Stimulated activated CD8-positive, alpha-beta memory T cell treated with anti-CD3 and anti-CD28 coated beads, Interleukin-7, amount 100 ng/mL, for 1 hour (primary cell): ENCODE measurements around the gene WDR6.
"Not testable (repeated sequence)": the region's sequence is repeated elsewhere in the genome, so short reads cannot be mapped to it uniquely, and the experiment has no call there.

Source experiments
- DNase-seq, 2 donors: peaks; one replicate each; pipeline ENCODE4 v3.0.0-alpha.2; 2020; ENCODE audit warnings: low read depth in 2 of 2

Gene WDR6

DNA sequence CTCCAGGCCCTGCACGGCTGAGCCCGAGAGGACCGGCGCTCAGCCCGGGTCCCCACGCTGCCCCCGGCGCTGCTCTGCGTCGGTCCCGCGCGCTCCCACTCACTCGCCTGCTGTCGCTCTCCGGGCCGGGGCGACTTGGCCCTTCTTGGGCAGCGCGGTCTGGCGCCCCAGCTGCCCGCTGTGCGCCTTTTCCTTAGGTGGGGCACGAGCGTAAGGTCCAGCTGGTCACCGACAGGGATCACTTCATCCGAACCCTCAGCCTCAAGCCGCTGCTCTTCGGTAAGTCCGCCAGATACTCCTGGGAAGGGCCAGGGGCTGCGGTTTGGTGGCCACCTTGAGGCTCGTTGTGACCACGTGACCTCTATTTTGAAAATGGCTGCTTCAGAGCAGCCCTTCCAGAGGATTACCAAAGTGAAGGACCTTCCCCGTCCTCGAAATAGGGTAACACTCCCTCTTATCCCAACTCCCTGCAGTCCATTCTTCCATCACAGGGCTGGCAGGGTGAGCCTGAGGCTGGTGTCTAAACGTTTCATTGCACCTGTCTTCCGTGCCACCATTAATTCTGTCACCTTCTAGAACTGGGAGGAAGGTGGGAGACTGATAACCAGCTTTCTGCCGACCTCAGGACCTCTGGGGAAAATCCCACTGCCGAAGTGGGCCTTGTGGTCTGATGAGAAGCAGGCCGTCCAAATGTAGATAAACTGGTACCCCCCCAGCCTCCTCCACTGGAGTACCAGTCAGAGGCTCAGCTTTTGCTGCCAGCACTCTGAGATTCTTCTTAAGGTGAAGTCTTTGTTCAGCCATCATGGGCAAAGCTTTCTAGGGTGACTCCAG is 16.3 kb upstream of the WDR6 start:
- DNase-seq: no peak

DNA sequence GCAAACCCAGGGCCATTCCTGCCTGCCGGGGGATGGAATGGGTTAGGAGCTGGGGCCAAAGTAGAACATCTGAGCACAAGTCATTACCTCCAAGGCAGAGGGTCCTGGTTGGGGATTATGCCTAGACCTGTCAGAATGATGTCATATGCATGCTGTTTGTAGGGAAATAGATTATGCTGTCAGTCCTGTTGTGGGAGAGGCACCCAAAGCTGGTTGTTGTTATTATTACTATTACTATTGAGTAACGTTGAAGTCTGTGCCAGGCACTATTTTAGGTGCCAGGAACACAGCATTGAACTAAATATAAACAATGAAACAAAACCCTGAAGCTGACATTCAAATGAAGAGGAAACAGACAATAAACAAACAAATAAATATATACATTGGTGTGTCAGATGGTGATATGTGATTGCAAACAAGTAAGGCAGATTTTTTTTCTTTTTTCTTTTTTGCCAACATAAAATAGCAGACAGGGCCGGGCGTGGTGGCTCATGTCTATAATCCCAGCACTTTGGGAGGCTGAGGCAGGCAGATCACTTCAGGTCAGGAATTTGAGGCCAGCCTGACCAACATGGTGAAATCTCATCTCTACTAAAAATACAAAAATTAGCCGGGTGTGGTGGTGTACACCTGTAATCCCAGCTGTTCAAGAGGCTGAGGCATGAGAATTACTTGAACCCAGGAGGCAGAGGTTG is 15.2 kb upstream of the WDR6 start:
- DNase-seq: no peak

DNA sequence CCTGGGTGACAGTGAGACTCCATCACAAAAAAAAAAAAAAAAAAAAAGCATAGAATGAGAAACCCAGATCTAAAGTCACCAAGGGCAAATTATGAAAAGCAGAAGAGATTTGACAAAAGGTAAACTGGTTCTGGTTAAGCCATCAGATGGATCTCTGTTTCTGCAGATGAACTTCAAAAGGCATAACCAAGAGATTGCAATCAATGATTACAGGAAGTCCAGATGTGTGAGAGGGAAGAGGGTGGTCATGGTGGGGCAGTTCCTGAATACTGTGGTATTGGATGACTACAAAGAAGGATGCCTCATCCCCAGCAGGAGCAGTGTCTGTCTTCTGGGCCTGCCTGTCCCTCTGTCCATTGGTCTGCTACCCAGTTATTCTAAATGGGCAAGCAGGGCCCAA is 13.4 kb upstream of the WDR6 start:
- DNase-seq: no peak

DNA sequence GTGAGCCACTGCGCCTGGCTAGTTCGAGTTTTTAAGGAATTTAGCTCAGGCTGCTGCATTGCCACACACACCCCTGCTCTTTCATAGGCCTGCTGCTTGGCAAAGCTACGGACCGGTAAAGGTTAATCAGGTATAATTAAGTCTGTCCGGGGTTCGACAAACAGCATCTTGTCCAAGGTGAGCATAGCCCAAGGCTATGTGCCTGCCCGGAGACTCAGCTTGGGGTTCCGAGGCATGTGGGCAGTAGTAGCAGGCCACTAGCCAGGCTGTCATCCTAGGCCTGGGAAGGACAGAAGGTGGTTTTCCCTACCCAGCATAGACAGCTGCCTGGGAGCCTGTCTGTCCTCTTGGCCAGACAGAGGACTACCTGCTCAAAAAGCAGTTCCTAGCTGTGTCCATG is 10.6 kb upstream of the WDR6 start:
- DNase-seq: no peak

DNA sequence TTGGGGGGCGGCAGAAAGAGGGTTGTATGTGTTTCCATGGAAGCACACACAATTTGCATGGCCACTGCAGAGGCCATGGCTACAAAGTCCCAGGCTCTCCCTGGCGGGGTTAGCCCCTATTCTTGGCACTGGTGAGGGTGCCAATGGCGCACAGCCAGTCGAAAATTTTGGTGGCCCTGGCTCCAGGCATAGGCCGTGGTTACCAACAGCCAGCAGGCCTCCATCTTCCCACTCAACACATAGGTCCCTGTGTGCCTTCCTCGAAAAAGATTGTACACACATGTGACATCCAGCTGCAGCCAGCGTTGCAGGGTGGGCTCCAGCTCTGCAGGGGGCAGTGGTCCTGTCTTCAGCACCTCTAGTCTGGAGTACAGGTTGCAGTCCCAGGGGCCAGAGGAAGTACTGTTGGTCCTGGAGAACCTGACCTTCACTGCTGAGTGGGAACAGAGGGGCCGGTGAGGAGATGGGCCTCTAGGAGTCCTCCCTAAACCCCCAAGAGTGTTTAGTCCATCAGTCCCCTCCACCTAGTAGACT is 10.0 kb upstream of the WDR6 start:
- DNase-seq: no peak

DNA sequence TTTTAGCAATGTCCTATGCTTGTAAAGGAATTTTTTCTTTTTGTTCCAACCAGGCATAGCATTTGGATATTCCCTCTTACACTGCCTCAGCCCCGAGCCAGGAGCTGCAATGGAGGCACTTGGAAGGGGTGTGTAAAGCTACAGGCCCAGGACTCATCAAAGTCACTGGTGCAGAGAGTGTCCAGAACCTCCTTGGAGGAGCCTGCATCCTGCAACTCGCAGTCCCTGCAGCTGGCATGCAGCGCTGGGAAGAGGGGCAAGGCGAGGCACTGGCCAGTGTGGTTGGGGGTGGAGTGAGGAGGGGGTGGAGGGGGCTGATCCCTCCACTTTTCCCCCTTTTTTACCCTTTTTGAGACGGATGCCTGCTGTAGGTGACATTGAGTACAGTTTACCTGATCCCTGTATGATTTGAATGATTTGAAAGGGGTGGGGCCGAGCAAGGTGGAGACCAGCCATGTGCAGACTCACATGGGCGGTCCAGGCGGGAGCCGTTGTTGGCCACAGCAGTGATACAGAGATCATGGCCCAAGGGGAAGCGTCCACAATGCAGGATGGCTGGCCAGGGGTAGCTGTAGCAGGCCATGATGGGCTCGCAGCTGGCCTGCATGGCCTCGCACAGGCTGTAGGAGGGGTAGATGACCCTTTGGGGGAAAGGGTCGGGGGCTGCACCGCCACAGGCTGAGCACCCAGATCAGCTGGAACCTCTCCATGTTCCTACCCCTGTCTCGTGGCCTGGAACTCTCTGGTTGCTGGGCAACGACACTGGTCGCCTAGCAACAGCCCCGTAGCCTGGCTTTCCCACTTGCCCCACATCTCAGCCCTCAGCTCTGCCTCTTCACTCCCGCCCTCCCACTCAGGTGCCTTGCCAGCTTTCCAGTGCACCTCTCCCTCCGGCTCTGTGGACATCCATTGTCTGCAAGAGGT is 9.2 kb upstream of the WDR6 start:
- no peak for DNase-seq

DNA sequence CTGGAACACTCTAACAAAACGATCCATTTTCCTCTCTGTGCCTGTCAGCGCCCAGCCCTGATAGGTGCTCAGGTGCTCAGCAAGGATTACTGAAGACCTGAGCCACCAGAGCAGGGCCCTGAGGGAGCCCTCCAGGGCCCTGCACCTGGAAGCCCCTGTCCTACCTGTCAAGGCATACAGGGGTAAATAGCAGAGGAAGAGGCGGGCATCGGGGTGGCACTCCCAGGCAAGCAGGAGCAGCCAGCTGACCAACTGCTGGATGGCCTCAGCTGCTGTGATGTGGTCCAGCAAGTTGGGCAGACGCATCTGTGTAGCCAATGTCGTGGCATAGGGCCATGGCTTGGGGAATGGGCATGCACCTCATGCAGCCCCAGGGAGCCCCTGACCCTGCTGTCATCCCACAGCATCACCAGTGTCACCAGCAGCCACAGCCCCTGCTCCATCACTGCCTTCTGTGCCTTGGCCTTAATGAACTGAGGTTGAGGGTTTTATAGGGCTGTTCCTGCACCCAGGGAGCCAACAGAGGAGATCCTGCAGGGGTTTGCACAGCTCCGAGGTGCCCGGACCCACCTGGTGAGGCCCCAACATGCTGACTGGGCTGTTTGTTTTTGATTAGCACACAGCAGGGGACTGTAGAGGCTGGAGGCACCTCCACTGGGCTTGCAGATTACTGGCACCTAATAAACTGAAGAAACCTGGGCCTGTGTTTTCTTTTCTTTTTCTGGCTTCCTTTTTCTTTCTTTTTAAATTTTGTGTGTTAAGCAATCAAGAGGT is 7.9 kb upstream of the WDR6 start:
- no peak for DNase-seq

DNA sequence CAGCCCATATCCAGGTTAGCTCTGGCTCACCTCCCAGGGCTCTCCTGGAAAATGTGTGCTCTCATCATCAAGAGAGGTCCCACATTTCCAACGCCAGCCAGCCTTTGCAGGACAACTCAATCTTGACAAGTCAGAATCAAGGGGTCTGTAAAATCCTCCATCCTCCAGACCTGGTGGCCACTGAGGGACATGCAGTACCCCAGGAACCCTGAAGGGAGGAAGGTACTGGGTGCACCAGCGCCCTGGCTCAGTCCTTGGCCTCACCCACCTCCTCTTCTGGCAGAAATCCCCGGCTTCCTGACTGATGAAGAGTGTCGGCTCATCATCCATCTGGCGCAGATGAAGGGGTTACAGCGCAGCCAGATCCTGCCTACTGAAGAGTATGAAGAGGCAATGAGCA is 6.0 kb upstream of the WDR6 start:
- DNase-seq: no peak

DNA sequence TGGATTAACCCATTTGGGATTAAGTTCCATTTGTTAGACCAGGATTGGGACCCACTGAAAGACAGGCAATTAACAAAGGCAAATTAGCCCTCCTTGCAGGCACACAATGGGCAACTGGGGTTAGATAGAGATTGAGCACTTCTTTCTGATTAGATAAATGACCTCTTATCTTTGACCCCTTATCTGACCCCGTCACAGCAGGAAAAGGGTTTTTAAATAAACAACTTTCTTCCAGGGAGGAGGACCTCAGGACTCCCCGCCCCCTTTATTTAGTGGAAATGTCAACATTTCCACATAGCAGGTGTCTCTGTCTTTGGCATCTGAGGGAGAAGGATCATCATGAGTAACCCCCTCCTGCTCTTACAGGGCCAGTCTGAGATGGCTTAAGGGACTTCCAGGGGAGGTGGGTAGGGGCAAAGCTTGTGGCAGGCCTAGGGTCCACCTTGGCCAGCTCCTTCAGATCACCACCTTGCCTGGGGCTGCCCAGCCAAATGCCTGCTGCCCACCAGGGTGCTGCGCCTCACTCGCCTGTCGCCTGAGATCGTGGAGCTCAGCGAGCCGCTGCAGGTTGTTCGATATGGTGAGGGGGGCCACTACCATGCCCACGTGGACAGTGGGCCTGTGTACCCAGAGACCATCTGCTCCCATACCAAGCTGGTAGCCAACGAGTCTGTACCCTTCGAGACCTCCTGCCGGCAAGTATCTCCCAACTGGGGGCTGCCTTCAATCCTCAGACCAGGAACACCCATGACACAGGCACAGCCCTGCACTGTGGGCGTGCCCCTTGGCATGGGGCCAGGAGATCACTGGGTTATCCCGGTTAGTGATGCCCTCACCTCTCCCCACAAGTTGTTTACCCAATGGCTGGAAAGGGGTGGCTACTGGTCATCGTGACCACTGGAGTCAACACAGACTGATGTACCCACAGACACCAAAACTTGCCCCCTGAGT is 2.6 kb upstream of the WDR6 start:
- no peak for DNase-seq

DNA sequence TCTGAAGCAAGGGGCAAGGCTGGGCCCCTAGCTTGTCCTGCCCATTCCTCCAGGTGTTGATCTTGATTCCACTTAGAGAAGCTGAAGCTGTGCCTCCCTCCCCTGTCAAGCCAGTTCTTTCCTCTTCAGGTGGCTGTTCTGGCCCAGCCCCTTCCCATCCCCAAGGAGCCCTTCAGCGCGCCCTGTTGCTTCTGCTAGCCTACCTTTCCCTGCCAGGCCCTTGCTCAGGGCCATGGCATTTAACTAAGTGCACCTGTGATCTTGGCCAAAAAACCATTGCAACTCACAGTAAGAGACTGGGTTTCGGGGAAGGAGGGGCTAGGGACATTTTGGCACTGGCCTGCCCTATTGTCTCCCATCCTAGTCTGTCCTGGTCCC is 1.9 kb upstream of the WDR6 start:
- DNase-seq: no peak

DNA sequence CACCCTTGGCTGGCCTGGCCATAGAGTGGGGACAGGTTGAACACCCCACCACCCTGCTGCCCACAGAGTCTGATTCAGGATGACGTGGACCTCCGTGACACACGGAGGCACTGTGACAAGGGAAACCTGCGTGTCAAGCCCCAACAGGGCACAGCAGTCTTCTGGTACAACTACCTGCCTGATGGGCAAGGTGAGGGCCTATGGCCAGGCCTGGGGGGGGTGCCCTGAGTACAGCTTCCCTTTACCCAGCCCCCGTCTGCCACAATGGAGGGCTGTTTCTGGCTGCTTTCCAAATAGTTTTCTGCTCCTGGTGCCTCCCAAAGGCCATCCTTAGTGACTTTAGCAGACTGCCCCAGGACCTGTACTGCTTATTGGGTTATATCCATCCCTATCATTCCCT is 1.2 kb upstream of the WDR6 start:
- no peak for DNase-seq

DNA sequence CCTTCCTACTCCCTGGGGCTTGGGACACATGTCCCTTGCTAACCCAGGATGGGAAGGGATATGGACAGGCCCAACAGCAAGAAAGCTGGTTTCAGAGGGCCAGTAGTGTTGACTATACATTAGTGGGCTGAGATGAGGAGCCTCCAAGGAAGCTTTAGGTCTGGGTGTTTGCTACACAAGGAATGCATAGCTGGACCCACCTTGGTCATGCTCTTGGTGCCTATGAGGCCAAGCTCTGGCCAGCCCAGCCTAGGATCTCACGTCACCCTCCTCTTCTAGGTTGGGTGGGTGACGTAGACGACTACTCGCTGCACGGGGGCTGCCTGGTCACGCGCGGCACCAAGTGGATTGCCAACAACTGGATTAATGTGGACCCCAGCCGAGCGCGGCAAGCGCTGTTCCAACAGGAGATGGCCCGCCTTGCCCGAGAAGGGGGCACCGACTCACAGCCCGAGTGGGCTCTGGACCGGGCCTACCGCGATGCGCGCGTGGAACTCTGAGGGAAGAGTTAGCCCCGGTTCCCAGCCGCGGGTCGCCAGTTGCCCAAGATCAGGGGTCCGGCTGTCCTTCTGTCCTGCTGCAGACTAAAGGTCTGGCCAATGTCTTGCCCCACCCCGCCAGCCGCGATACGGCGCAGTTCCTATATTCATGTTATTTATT is 653 bp upstream of the WDR6 start:
- DNase-seq: no peak

DNA sequence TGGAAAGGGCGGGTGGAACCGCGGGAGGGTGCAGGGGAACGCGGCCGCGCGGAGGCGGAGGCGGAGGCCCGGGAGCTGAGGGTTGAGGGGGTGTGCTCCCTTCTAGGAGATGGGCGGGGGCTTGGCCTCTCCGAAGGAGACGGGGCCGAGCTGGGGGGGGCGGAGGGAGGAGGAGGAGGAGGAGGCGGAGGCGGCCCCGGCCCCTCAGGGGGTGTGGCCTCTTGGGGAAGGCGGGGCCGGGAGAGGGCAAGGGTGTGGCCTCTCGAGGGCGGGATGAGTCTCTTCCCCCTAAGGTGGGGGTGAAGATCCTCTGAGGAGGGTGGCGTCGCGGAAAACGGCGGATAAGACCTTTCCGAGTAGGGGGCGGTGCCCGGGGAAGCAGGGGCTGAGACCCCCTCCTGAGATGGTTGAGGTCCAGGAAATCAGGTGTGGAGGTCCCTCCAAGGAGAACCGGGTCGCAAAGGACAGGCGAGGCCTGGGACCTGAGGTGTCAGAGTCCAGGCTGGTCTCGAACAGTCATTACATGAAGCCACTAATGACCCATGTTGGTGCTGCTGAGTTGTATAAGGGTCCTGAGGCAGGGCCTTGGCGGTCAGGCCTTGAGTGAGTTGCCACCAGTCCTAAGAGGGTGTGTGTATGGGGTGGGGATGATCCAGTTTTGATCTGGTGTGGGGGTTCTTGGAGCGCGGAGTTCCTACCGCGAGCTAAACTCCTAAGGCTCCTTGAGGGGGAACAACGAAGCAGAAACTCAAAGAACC is 759 bp downstream of the WDR6 start:
- peak; percentile 69 to 77 for DNase-seq

DNA sequence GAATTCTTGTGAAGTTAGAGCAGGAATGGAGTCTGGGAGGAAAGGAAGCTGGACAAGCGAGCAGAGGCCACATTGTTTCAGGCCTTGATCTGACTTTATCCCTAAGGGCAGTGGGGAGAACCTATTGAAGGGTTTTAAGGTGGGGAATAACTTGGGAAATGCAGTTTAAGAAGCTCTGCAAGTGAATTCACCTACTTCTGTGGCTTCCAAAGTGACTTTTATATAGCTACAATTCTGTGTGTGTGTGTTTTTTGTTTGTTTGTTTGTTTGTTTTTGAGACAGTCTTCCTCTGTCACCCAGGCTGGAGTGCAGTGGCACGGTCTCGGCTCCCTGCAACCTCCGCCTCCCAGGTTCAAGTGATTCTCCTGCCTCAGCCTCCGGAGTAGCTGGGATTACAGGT is 1.4 kb downstream of the WDR6 start:
- DNase-seq: not testable (repeated sequence)

DNA sequence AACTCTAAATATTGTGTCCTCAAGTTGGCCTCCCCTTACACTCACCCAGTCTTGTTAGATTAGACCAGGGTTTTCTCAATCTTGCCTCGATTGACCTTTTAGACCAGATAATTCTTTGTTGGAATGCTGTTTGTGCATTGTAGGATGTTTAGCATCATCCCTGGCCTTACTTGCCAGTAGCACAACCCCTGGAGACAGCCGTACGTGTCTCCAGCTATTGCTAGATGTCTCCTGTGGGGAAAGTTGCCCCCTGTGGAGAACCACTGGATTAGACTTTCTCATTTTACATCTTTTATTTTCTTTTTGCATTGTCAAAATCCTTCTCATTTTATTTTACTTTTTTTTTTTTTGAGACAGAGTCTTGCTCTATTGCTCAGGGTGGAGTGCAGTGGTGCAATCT is 2.2 kb downstream of the WDR6 start:
- DNase-seq: no peak

DNA sequence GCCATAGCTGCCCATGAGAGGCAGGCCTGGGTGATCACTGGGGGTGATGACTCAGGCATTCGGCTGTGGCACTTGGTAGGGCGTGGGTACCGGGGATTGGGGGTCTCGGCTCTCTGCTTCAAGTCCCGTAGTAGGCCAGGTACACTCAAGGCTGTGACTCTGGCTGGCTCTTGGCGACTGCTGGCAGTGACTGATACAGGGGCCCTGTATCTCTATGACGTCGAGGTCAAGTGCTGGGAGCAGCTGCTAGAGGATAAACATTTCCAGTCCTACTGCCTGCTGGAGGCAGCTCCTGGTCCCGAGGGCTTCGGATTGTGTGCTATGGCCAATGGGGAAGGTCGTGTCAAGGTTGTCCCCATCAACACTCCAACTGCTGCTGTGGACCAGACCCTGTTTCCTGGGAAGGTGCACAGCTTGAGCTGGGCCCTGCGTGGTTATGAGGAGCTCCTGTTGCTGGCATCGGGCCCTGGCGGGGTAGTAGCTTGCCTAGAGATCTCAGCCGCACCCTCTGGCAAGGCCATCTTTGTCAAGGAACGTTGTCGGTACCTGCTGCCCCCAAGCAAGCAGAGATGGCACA is 5.3 kb downstream of the WDR6 start:
- DNase-seq: no peak

DNA sequence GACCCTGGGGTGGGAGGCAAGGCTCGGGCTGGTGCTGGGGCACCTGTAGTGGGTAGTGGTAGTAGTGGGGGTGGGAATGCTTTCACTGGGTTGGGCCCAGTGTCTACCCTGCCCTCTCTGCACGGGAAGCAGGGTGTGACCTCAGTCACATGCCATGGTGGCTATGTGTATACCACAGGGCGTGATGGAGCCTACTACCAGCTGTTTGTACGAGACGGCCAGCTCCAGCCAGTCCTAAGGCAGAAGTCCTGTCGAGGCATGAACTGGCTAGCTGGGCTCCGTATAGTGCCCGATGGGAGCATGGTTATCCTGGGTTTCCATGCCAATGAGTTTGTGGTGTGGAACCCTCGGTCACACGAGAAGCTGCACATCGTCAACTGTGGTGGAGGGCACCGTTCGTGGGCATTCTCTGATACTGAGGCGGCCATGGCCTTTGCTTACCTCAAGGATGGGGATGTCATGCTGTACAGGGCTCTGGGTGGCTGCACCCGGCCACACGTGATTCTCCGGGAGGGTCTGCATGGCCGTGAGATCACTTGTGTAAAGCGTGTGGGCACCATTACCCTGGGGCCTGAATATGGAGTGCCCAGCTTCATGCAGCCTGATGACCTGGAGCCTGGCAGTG is 6.0 kb downstream of the WDR6 start:
- no peak for DNase-seq
